Measurements from ENCODE around the gene EXOC3L4. TPM values are rescaled to one million over a fixed set of nuclear protein-coding genes. Genes with fewer than 3 reads are reported as not detected.

The EXOC3L4 gene
- total RNA-seq, 1 donor from 2014 or later, result not detected

DNA sequence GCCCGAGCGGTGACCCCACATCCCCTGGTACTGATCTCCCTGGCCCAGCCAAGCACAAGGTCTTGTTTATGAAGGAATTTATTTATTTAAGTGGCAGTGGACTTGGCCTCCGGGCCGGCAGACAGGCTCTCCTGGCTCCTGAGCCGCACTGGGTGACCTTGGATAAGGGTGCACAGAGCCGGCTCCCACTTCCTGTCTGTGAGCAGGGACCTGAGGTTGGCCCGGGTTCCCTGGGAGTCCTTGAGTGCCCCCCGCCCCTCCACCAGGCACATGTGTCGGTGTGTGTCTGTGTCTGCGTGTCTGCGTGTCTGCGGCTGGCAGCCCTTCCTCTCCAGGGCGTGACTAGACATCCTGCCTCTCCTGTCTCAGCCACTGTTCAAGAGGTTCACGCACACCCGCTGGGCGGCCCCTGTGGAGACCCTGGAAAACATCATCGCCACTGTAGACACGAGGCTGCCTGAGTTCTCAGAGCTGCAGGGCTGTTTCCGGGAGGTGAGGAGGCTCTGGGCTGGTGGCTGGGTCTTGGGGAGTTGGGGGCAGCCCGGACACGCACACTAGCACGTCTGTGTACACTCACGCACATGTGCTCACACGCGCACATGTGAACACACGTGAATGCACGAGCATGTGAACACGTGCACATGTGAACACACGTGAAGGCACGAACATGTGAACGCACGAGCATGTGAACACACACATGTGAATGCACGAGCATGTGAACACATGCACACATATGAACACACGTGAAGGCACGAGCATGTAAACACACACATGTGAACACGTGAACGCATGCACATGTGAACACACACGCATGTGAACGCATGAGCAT lies 38.1 kb downstream of the EXOC3L4 start:
- DNase-seq (ENCODE audit: low read depth in 2 of 2), result no peak

GRCh38 chr14:103133210-103134140 lies 39.0 kb downstream of the EXOC3L4 start:
- no peak for DNase-seq (ENCODE audit: low read depth in 2 of 2)

- DNase-seq (ENCODE audit: low read depth in 2 of 2), result no peak
Observed at GRCh38 chr14:103134405-103134804, 39.9 kb downstream of the EXOC3L4 start.

DNA sequence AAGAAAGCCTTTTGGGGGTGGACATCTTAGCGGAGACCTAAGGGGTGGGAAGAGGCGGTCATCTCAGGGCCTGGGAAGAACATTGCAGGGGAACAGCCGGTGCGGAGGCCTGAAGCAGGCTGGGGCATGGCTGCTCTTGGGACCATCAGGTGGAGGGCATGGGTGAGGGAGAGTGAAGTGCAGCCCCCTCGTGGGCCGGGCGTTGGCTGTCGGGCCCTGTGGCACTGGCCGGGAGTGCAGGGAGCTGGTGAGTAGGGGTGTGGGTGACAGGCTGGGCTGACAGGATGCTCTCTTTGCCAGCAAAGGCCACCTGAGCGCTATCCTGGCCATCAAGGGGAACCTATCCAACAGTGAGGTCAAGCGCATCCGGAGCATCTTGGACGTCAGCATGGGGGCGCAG lies 40.4 kb downstream of the EXOC3L4 start:
- DNase-seq (ENCODE audit: low read depth in 2 of 2), result no peak

- DNase-seq (ENCODE audit: low read depth in 2 of 2), result no peak
Observed at GRCh38 chr14:103135333-103136260, 41.1 kb downstream of the EXOC3L4 start.

DNA sequence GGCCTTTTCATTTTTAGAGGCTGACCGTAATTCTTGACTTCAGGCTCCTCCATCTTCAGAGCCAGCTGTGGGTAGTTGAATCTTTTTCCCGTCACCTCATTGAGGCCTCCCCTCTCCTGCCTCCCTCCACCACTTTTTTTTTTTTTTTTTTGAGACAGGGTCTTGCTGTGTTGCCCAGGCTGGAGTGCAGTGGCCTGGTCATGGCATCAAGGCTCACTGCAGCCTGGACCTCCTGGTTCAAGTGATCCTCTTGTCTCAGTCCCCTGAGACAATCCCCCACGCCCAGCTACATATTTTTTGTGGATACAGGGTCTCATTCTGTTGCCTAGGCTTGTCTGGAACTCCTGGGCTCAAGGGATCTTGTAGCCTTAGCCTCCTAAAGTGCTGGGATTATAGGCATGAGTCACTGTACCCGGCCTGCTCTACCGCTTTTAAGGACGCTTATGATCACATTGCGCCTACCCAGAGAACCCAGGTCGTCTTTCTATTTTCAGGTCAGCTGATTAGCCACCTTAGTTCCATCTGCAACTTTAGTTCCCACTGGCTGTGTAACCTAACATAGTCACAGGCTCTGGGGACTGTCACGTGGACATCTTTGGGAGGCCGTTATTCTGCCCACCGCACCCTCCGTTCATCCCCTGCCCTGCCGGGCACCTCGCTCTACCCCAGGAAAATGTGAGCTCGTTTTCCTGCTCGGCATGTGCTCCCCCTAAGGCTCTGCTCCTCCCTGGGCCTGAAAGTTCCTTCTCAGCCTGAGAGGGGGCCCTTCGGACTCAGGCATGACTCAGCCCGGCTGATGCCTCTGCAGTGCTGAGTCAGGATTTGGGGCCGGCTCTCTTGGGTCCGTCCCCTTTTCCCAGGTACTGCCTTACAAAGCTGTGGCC lies 42.1 kb downstream of the EXOC3L4 start:
- no peak for DNase-seq (ENCODE audit: low read depth in 2 of 2)

DNA sequence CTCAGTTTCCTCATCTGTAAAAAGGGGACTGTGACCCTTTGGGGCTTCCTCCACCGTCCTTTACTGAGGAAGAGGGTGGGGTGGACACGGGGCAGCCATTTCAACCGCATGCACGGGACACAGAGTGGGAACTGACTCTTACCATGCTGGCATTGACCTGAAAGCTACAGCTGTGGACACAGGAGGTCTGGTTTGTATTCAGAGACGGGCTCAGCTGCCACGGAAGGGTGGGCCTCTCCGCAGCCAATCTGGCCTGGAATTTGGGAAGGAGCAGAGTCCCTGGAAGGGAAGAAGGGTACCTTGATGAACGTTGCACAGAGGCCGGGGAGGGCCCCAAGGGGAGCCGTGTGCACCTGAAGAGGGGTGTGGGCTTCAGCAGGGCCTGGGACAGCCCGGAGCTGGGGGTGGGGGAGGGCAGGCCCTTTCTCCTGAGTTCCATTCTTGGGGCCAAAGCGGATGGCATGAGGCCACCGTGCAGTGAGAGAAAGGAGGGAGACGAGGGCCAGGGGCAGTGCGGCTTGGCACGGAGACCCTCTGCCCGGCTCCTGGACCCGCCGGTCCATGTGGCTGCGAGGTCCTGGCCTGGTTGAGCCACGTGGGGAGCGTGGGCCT lies 43.3 kb downstream of the EXOC3L4 start:
- DNase-seq (ENCODE audit: low read depth in 2 of 2), result no peak

DNA sequence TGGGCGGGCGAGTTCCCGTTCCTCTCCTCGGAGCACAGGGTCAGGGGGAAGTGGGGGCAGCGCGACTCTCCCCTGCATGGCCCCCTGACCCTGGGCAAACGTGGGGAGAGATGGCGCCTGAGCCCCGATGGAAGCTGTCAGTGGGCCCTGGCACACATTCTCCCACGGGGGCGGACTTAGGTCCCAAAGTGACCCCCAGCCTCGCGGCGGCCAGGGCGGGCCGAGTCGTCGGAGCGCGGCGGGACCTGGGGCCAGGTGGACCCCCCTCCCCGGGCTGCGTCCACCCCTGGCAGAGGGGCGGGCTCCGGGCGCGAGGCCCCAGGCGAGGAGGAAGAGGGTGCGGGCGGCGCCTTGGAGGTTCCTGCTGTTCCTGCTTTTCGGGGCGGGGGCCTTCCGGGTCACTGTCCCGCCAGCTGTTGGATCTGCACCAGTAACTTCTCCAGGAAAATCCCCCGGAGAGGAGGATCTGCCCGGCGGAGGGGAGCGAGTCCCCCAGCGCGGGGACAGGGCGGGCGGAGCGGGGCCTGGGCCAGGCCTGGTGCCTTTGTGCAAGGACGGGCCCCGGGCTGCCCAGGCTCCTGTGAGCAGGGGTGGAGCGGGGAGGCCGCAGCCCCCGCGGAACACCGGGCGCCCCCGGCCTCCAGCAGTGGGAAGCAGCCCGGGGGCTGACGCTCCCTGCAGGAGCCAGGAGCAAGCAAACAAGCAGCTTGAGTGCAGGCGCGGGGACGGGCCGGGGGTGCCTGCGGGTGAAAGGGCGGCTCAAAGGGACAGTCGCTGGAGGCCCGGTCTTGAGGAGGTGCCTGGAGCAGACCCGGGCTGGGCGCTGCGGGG lies 44.0 kb downstream of the EXOC3L4 start:
- no peak for DNase-seq (ENCODE audit: low read depth in 2 of 2)

DNA sequence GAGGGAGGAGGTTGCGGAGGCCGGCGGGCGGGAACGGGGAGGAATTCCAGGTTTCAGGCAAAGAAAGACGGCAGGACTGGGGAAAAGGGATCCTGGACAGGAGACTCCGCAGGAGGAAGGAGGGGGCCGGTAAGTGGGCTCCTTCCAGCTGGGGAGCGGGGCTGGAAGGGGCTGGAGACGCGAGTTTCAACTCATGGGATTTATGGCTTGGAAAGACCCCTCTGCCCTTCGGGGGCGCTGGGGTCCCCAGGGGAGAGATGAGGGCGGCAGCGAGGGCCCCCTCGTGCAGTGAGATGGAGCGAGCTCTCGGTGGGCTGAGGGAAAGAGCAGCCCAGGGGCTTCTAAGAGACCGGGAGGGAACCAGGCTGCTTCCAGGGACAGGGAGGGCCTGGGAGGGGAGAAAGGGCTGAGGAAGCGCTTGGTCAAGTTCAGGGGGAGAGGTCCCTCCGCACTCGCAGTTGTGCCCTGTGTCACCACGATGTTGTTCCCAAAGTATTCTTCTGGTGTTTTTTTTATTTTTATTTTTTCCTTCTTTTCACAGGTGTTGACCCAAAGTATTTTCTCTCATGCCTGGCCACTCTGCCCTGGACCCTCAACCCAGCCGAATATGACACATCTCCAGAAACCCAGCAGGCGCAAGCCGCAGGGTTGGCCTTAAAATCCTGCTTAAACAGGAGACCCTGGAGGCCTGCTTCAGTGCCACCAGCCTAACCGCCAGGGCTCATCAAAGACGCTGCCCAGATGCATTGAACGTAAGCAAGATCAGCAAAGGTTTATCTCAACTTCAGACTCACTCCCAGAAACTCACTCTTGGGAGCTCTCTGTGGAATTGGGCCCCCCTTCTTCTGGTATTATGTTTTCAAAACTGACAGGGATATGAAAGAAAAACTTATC lies 44.9 kb downstream of the EXOC3L4 start:
- no peak for DNase-seq (ENCODE audit: low read depth in 2 of 2)

DNA sequence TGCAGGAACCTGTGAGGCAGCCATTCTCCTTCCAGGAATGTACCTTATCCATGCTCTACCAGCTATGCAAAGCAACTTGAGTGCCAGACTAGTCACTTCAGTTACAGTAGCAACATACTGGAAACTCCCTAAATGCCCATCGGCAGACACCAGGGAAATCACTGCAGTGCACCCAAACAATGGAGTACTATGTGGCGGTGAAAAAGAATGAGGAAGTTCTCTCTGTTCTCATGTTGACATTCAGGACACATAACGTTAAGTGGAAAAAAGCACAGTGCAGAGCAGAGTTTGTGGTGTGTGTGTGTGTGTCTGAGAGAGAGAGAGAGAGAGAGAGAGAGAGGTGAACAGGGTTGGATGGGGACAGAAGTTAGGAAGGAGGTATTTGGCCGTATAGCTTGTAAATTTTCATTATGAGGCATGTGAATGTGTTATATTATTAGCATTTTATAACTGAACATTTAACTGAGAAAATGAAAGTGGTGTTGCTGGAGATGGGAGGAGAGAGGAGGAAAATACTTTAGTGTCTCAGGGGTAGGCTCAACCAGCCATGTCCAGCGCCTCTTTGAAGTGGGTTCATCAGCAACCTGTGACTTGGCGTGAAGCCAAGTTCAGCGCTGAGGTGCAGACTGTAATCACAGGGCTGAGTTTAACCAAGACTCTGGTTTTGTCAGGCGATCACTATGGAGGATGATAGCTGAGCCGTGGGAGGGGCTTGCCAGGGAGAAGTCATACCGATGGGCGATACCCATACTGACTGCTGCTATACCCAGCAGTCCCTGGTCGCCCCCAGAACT lies 46.0 kb downstream of the EXOC3L4 start:
- no peak for DNase-seq (ENCODE audit: low read depth in 2 of 2)

DNA sequence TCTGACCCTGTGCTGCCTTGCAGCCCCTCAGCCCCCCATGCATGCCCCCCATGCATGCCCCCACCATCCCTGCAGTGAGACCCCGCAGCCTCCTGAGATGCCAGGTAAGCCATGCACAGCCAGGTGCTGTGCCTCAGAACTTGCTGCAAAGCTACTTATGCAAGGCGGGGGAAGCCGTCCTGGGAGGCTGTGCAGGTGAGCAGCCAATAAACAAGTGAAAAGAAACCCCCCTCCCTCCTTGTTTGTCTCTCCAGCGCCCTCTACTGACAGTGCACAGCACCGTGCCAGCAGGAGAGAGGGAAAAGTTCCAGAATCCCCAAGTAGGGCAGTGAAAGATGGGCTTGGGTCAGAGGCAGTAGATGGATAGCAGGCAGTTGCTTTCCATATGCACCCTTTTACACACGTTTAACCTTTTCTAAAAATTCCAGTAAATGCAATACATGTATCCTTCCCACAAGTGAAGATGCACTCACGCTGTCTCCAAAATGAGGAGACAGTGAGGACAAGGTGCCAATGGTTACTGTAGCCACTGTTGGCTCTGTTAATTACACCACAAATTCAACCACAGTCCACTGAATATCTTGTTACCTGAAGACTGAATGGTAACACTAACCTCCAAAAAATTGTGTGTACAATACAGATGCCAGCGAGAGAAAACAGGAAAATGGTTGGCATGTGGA lies 46.7 kb downstream of the EXOC3L4 start:
- DNase-seq (ENCODE audit: low read depth in 2 of 2), result peak; percentile 48 to 75

- no peak for DNase-seq (ENCODE audit: low read depth in 2 of 2)
Observed at GRCh38 chr14:103142026-103142425, 47.5 kb downstream of the EXOC3L4 start.

- no peak for DNase-seq (ENCODE audit: low read depth in 2 of 2)
Observed at GRCh38 chr14:103142721-103143302, 48.3 kb downstream of the EXOC3L4 start.

GRCh38 chr14:103143506-103143905 lies 49.0 kb downstream of the EXOC3L4 start:
- DNase-seq (ENCODE audit: low read depth in 2 of 2), result no peak

GRCh38 chr14:103144085-103144484 lies 49.6 kb downstream of the EXOC3L4 start:
- no peak for DNase-seq (ENCODE audit: low read depth in 2 of 2)

- no peak for DNase-seq (ENCODE audit: low read depth in 2 of 2)
Observed at GRCh38 chr14:103146141-103146709, 51.7 kb downstream of the EXOC3L4 start.

Measured in dermis microvascular lymphatic vessel endothelial cell (primary cell).